Pons (tissue), 1 donor: Measurements from ENCODE around the gene LCTL.

Experiments used
- DNase-seq: peaks from one replicate; pipeline ENCODE4 v3.0.0-alpha.2; 2016; ENCODE audit warnings: low spot score

The LCTL gene, protein sequence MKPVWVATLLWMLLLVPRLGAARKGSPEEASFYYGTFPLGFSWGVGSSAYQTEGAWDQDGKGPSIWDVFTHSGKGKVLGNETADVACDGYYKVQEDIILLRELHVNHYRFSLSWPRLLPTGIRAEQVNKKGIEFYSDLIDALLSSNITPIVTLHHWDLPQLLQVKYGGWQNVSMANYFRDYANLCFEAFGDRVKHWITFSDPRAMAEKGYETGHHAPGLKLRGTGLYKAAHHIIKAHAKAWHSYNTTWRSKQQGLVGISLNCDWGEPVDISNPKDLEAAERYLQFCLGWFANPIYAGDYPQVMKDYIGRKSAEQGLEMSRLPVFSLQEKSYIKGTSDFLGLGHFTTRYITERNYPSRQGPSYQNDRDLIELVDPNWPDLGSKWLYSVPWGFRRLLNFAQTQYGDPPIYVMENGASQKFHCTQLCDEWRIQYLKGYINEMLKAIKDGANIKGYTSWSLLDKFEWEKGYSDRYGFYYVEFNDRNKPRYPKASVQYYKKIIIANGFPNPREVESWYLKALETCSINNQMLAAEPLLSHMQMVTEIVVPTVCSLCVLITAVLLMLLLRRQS

DNA sequence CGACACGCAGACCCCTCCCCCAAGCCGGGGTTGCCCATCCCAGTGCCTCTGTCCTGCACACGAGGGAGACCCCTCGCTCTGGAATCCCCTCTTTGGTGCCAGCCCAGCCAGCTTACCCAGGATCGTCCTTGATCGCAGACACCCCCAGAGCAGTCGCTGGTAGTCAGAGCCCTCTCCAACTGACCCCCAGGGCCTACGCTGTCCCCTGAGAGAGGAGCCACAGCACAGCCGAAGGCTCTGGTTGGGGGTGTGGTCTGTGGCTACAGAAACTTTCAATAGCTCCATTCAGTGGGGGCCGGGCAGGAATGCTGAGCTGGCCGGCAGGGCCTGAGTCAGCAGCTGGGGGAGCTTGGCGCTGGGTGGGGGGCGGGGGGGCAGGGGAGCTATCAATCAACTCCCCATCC lies at the start of gene LCTL:
LCTL (minus strand) TSS at position 258 of the 404 bp plus-strand sequence. CDS start 633 bp downstream, outside the sequence.
- peak; percentile 24 for DNase-seq

DNA sequence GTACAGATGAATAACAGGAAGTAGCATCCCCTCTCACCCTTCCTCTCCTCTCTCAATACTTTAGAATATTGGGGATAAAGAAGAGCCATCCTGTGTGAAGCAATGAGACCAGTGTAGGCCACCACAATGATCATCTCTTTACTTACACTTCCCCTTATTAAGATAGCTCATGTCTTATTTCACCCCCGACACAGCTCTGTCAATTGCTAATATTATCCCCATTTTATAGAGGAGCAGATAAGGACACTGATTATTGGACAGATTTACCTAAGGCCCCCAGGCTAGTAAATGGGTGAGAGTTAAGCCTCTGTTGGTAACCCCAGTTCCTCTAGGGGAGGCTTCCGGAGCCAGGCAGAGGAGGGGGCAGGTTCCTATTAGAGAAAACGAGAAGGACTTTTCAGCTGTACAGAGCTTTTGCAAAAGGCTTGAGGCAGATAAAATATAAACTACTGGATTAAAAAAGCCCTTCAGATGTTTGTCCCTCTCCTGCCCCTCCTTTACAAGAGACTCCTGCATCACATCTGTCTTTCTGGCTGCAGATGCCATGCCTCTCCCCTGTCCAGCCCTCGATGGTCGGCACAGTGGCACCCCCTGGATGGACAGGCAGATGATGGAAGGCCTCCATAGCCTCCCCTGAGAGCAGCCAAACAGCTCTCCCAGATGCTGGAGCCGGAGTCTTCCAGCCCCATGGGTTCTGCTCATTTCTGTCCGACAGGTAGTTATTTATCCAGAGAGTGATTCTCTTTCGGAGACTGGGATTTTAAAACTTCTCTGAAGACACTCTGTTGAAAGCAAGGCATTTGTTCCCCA lies 49.4 kb upstream of the LCTL start:
- no peak for DNase-seq

DNA sequence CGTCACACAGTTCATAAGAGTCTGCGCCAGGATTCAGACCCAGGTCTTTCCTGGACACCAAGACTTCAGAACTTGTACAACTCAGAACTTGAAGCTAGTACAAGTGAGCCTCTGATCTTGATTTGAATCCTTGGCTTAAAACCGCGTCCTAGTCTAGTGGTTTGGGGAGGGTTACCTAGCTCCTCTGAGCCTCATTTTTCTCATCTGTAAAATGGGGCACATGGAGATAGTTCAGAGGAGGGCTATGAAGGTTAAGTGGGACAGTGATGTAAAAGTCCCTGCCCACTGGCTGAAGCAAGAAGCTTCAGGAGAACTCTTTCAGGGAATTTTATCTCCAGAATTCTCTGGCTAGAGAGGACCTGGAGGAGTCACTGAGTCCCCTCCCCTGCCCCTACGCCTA lies 48.7 kb upstream of the LCTL start:
- DNase-seq, result no peak

DNA sequence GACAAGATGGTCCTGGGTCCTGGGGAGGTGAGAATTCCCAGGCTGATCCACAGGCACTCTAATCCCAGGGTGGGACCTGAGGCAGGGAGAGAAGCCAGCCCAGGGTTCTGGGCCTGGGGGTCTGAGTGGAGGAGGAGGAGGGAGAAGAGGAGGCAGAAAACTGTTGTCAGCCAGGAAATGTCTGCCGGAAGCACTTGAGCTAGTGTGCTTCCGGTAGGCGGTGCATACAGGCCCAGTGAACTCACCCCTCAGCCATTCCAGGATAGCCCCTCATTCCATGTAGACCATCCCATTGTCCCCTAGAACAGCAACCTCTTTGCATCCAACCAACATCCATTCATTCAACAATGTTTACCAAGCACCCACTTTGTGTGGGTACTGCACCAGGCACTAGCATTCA lies 47.9 kb upstream of the LCTL start:
- no peak for DNase-seq

DNA sequence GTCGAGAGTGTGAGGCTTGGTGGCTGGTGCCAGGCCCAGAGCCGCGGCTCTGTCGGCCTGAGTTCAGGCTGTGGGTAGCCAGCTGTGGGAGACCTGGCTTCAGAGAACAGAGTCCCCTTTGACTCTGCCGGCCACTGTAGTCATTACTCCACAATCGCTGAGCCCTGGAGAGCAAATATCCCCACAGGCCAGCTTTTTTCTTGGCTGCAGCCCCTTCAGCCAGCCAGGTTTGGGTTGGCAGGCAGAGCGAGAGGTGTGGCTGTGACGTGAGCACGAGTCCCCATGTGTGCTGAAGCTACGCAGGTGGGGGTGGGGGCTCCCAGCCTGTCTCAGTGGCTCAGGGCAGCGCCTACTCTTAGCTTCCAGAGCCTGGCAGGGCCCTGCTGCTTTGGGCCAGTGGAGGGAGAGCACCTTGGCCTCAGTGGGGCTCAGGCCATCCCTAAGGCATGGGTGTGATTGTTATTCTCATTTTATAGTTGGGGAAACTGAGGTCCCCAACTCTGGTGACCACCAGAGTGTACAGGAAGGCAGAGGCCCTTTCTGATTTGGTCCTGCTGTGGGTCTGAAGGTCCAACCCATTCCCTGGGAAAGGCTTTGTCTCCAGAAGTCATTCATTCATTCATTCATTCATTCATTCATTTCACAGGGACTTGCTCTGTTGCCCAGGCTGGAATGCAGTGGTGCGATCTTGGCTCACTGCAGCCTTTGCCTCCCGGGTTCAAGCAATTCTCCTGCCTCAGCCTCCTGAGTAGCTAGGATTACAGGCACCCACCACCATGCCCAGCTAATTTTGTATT lies 45.7 kb upstream of the LCTL start:
- peak; percentile 34 for DNase-seq

DNA sequence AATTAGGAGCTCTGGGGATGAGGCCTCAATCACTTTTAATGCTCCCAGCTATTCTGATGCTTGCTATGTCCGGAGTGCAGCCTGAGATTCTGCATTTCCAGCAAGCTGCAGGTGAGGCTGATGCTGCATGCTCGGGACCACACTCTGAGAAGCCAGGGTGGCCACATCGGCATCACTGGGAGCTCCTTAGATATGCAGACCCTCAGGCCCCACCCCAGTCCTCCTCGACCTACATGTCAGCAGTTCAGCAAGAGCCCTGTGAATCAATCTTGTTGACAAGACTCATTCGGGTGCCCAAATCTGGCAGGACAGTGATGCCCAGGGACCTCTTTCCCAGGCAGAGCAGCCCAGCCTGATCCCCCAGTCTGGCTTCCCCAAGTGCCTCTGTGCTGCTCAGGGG lies 44.1 kb upstream of the LCTL start:
- DNase-seq, result no peak

DNA sequence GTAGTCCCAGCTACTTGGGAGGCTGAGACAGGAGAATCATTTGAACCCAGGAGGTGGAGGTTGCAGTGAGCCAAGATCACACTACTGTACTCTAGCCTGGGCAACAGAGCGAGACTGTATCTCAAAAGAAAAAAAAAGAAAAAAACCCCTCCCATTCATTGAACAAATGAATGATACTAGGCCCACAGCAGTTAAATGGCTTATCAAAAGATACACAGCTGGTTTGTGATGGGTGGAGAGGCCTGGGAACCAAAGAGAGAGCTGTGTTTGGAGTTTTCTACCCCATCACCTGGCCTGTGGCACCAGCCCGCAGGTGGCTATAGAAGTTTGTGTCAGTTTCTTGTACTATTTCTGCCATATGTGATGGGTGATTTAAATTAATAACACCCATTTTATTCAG lies 43.1 kb upstream of the LCTL start:
- no peak for DNase-seq

DNA sequence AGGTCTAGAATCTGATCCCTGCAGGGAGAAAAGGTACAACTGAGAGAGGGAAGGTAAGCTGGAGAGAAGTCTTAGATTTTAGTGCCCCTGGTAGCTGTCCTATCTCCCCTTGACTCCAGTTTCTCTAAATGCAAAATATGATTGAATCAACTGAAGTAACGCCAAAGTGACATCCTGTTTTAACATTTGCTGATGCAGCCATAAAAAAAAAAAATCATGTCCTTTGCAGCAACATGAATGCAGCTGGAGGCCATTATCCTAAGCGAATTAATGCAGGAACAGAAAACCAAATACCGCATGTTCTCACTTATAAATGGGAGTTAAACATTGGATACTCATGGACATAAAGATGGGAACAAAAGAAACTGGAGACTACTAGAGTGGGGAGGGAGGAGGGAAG lies 42.4 kb upstream of the LCTL start:
- no peak for DNase-seq

DNA sequence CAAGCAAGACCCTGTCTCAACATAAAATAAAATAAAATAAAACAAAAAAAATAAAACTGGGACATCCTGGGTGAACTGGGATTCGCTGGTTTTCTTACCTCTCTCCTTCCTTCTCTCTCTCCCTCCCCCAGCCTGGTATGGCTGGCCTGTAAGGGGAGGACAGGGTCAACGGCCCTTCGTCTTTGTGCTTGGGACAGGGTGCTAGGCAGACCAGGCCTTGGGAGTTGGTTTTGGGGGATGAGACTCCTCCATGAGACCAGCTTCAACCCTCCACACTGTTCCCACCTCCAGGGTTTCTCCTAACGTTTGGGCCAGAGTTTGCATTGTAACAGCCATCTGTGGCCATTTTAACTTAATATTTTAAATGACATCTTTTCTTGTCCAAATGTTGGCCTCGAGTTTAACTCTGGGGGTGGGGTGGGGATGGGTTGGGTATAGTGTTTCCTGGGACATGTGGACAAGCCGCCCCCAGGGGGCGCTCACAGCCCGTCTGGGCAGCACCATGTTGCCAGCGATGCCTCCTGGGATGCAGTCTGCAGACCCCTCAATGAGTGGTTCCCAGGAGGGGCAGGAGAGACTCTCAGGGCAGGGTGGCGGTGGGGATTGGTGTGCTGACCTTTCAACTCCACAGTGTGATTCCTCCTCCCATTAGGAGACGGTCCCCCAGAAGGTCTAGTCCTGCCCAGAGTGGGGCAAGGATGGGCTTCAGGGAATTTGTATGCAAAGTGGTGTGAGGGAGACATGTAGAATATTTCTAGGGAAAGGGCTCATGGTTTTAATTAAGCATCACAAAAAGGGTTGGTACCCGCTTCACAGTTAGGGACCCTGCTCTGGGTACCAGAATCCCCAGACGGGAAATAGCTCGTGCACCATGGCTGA lies 37.7 kb upstream of the LCTL start:
- DNase-seq, result peak; percentile 26

DNA sequence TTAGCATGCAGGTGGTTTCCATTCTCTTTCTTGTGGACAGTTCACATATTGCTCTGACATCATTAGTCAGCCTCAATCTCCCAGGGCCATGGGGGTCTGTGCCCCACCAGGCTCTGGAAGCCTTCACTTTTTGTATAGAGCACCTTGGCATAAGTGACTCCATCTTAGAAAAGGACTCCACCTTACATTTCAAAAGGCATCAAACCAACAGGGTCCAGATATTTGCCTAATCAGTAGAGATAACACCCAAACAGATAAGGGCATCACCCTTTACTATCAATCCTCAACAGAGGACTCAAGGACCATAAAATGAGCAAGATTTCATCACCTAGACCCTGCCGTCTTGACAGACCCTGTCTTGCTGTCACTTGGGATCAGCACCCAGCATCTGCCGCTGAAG lies 35.7 kb upstream of the LCTL start:
- no peak for DNase-seq

DNA sequence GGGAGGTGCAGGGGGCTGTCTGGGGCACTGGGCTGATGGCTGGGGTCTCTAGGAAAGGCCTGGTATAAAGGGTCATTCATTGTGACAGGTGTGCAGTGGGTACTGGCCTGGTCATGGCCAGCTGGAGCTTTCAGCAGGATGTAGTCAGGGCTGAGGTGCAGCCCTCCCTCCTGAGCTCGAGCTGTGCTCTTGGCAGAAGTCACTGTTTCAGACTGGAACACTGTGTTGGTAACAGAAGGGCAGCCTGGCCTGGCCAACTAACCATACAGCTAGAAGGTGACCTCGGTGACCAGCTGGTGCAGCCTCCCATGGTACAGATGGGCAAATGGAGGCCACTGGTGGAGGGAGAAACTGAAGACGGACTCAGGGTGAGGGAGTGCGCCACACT lies 34.4 kb upstream of the LCTL start:
- no peak for DNase-seq

DNA sequence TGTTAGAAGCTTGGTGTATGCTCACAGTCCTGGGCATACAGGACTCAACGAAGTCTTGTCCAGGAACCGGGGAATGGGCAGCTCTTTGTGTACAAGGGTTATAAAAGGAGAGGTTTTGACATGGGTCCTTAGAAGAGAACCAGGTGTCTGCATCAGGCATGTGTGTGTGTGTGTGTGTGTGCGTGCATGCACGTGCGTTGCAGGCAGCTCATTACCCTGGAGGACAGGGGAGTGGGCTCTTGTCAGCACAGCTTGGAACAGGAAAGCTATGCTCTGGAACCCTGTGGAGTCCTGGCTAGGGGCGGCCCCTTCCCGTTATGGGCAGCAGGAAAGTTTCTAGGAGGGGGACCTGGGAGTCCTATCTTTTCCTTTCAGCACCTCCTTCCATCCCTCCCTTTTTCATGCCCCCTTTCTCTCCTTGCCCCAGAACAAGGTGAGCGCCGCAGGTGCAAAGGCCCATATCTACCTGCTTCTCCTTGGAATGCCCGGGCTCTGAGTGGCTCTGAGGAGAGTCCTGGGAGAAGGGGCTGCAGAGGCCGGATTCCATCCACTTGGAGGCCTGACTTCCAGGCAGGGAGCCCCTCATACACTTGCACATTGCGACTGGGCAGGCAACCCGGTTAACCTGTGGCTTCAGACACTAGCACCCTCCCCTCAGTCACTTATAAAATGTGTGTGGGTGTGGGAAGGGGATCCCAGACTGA lies 33.9 kb upstream of the LCTL start:
- no peak for DNase-seq

DNA sequence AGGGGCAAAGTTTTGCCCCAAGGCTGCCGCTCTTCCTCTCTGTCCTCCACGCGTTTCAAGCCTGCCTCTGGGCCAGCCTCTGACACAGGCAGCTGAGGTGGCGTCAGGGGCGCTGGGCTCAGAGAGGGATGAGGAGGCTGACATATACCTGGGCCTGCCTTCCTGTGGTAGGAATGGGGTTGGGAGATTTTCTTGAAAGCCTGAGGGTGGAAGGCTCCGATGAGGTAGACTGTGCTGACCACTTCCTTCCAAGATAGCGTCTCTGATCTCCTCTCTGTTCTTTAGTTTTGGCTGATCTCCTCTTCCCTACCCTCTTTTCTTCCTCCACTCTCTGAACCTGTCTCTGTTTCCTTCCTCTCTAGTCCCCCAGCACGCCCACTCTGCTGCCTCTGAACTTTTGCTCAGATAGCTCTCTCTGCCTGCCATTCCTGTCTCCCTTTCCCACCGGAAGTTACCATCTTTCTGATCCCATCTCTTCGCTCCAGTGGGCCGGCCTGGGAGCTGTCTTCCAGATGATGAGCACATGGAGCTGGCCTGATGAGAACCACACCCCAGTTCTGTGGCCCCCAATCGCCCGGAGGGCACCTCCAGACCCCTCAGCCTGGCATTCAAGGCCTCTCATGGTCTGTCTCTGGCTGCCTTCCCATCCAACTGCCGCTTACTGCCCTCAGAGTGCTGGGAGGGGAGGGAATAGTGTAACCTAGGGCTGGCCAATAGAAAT lies 32.5 kb upstream of the LCTL start:
- DNase-seq, result no peak

DNA sequence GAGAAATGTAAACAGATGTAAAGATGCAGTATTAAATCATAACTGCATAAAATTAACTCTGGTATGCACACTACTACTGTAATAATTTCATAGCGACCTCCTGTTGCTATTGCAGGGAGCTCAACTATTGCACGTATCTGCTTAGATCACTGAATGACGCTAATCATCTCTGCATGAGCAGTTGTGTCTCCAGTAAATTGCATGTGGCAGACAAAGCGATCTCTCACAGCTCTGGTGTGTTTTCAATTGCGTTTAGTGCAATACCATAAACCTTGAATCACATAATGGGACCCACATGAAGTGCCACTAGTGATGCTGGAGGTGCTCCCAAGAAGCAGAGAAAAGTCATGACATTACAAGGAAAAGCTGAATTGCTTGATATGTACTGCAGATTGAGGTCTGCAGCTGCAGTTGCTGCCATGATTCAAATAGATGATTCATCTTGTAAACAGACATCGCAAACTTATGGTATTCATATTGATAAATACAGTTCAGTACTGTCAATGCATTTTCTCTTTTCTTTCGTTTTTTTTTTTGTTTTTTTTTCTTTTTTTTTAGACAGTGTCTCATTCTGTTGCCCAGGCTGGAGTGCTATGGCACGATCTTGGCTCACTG lies 30.2 kb upstream of the LCTL start:
- DNase-seq, result no peak

DNA sequence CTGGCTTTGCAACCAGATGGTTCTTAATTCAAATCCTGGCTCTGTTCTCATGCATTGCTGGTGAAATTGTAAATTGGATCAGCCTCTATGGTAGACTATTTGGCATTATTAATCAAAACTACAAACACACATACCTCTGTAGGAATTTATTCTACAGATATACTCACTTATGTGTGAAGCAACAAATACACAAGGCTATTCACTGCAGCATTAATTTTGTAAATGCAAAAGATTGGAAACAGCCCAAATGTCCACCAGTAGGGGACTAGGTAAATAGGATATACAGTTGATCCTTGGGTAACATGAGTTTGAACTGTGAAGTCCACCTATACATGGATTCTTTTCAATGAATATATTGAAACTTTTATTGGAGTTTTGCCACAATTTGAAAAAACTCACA lies 29.5 kb upstream of the LCTL start:
- no peak for DNase-seq

DNA sequence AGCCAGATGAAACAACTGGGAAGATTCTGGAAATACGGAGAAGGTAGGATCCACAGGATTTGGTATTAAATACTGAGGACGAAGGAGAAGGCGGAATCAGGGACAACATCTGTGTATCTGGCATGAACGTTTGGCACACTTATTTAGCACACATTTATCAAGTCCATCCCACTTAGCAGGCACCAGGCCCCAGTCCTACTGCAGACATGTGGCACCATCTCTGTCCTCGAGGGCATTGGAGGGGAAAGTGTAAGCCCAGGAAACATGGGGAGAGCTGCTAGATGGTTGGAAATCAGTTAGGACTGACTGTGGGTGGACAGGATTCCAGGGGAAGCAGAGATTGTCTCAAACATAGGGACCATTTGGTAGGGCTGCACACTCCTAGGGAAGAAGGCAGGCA lies 29.0 kb upstream of the LCTL start:
- no peak for DNase-seq

DNA sequence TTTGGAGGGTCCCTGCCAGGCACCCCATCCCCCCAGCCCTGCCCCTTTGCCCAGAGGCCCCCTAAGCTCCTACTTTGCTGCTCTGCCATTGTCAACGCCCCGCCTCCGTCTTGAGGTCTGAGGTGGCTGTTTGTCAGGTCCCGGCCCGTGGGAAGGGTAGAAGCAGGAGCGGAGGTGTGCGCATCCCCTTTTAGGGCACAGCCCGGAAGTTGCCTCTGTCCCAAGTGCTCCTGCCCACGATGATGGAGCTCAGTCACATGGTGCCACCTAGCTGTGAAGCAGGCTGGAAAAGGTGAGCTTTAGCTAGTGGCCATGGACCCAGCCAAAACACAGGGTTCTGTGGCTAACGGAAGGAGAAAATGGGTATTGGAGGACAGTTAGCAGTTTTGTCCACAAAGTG lies 28.5 kb upstream of the LCTL start:
- no peak for DNase-seq

DNA sequence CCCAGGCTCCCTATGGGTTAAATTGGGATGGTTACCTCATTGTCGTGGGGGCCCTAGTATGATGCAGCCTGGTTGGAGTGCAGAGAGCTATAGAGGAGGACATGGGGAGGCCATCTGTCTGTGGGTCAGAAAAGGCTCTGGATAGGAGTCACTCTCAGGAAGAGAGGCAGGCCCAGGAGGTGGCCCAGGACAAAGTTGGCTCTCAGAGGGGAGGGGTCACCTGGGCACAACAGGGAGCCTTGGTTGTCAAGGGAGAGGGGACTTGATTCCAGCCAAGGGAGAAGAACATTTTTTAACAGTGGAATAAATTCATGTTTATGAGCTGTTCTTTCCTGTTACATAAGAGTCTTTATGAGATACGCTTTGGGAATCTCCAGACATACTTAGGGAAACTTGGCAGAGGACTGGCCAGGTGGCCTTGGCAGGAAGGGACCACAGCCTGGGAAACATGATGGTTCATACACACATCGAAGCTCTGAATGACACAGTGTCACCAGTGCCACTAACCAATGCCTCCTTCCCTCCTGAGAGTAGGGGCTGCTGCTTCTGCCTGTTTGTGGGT lies 27.5 kb upstream of the LCTL start:
- no peak for DNase-seq
